ENCODE results near the gene ZNF567. TPM values are rescaled to one million over a fixed set of nuclear protein-coding genes. Genes with fewer than 3 reads are reported as not detected.
A peak's percentile ranks its signal among the peaks of the same experiment; 100 is the strongest.
"Not testable (repeated sequence)": the region's sequence is repeated elsewhere in the genome, so short reads cannot be mapped to it uniquely, and the experiment has no call there.

The ZNF567 gene
- total RNA-seq, 1 donor: 8.2 TPM

GRCh38 chr19:36707134-36707533, 19.7 kb downstream of the ZNF567 start:
- peak; percentile 1 for DNase-seq (ENCODE audit: low read depth)
- TF ChIP-seq CTCF (IDR thresholded peaks at IDR 0.05; ENCODE audit: insufficient read depth, low read depth, low read length): no peak
- H3K4me3 ChIP-seq (ENCODE audit: low read depth, low read length): no peak overlapping the region

- TF ChIP-seq CTCF (IDR thresholded peaks at IDR 0.05; ENCODE audit: insufficient read depth, low read depth, low read length): no peak
- DNase-seq (ENCODE audit: low read depth): no peak
- H3K4me3 ChIP-seq (ENCODE audit: low read depth, low read length): no peak overlapping the region
Observed at GRCh38 chr19:36709423-36709822, 22.0 kb downstream of the ZNF567 start.

GRCh38 chr19:36719687-36720556, 32.5 kb downstream of the ZNF567 start:
- no peak overlapping the region for H3K4me3 ChIP-seq (ENCODE audit: low read depth, low read length)
- no peak for TF ChIP-seq CTCF (IDR thresholded peaks at IDR 0.05; ENCODE audit: insufficient read depth, low read depth, low read length)
- peak; percentile 9 for DNase-seq (ENCODE audit: low read depth)

GRCh38 chr19:36736166-36736565, 48.8 kb downstream of the ZNF567 start:
- H3K4me3 ChIP-seq (ENCODE audit: low read depth, low read length); DNase-seq (ENCODE audit: low read depth): not testable (repeated sequence)

- TF ChIP-seq CTCF (IDR thresholded peaks at IDR 0.05; ENCODE audit: insufficient read depth, low read depth, low read length): no peak
- no peak overlapping the region for H3K4me3 ChIP-seq (ENCODE audit: low read depth, low read length)
- no peak for DNase-seq (ENCODE audit: low read depth)
Observed at GRCh38 chr19:36745870-36746269, 58.5 kb downstream of the ZNF567 start.

- TF ChIP-seq CTCF (IDR thresholded peaks at IDR 0.05; ENCODE audit: insufficient read depth, low read depth, low read length): no peak
- no peak overlapping the region for H3K4me3 ChIP-seq (ENCODE audit: low read depth, low read length)
- DNase-seq (ENCODE audit: low read depth): no peak
Observed at GRCh38 chr19:36747750-36748149, 60.3 kb downstream of the ZNF567 start.

GRCh38 chr19:36748431-36749275, 61.2 kb downstream of the ZNF567 start:
- no peak for DNase-seq (ENCODE audit: low read depth)

GRCh38 chr19:36749613-36750012, 62.2 kb downstream of the ZNF567 start:
- not testable (repeated sequence) for H3K4me3 ChIP-seq (ENCODE audit: low read depth, low read length); DNase-seq (ENCODE audit: low read depth)

More at GRCh38 chr19:36748431-36749275, 61.2 kb downstream of the ZNF567 start:
- H3K4me3 ChIP-seq (ENCODE audit: low read depth, low read length): no peak overlapping the region
- no peak for TF ChIP-seq CTCF (IDR thresholded peaks at IDR 0.05; ENCODE audit: insufficient read depth, low read depth, low read length)
